Loucy (cell line): ENCODE data around the gene LTB.

ENCODE experiments used
- H2AFZ ChIP-seq: fragments of 200-600 bp; sonication (generic); 2 replicates; pipeline ENCODE4 v1.6.0; 2016; ENCODE audit warnings: antibody characterized with exemption, mild to moderate bottlenecking, low read length, moderate library complexity
- H3F3A ChIP-seq: fragments of 200-600 bp; 2 replicates; pipeline ENCODE4 v1.6.0; 2016; ENCODE audit warnings: antibody characterized with exemption, low read depth, mild to moderate bottlenecking
- H3K27me3 ChIP-seq: fragments of 200-600 bp; sonication (generic); 2 replicates; pipeline ENCODE4 v1.6.1; 2014; ENCODE audit warnings: low read length, mild to moderate bottlenecking; ENCODE audit not compliant: insufficient read depth, poor library complexity, severe bottlenecking
- H3K36me3 ChIP-seq: fragments of 200-600 bp; sonication (generic); 2 replicates; pipeline ENCODE4 v1.6.1; 2016; ENCODE audit warnings: low read length; ENCODE audit not compliant: insufficient read depth
- H3K4me1 ChIP-seq: fragments of 200-600 bp; sonication (generic); 2 replicates; pipeline ENCODE4 v1.5.1; 2014; ENCODE audit warnings: low read length, mild to moderate bottlenecking; ENCODE audit not compliant: insufficient read depth, poor library complexity, severe bottlenecking
- H3K4me2 ChIP-seq: fragments of 200-600 bp; sonication (generic); 2 replicates; pipeline ENCODE4 v1.6.0; 2014; ENCODE audit warnings: antibody characterized with exemption, low read length, low read depth, mild to moderate bottlenecking; ENCODE audit not compliant: poor library complexity, severe bottlenecking
- H3K4me3 ChIP-seq: fragments of 200-600 bp; sonication (generic); 2 replicates; pipeline ENCODE4 v1.5.1; 2014; ENCODE audit warnings: low read length, mild to moderate bottlenecking, mixed read lengths; ENCODE audit not compliant: poor library complexity, severe bottlenecking
- H3K79me2 ChIP-seq: fragments of 200-600 bp; sonication (generic); 2 replicates; pipeline ENCODE4 v1.6.1; 2014; ENCODE audit warnings: low read length; ENCODE audit not compliant: insufficient read depth
- H3K9ac ChIP-seq: fragments of 200-600 bp; sonication (generic); 2 replicates; pipeline ENCODE4 v1.6.0; 2014; ENCODE audit warnings: mild to moderate bottlenecking, low read depth, low read length, moderate library complexity; ENCODE audit not compliant: poor library complexity, severe bottlenecking
- H3K9me2 ChIP-seq: fragments of 200-600 bp; sonication (generic); replicated peaks from 2 replicates; pipeline ENCODE4 v1.6.1; 2016; ENCODE audit warnings: low read depth, low read length, mixed read lengths
- H3K9me3 ChIP-seq: fragments of 200-600 bp; sonication (generic); 2 replicates; pipeline ENCODE4 v1.6.1; 2014; ENCODE audit warnings: mild to moderate bottlenecking, antibody characterized with exemption, low read length, low read depth; ENCODE audit not compliant: insufficient read depth
- H4K20me1 ChIP-seq: fragments of 200-600 bp; sonication (generic); 2 replicates; pipeline ENCODE4 v1.6.0; 2014; ENCODE audit warnings: antibody characterized with exemption, low read length, mild to moderate bottlenecking; ENCODE audit not compliant: insufficient read depth, poor library complexity, severe bottlenecking
- EZH2phosphoT487 ChIP-seq: fragments of 200-600 bp; IDR thresholded peaks from 2 replicates; pipeline ENCODE4 v1.6.1; 2018; ENCODE audit warnings: antibody characterized with exemption, mild to moderate bottlenecking, moderate library complexity, borderline replicate concordance
- TF ChIP-seq, protein P1 (sequence below): fragments of 200-600 bp; sonication (generic); conservative IDR thresholded peaks from 2 replicates; pipeline ENCODE4 v1.5.1; 2014; ENCODE audit warnings: mild to moderate bottlenecking, antibody characterized with exemption, low read length

LTB gene

DNA sequence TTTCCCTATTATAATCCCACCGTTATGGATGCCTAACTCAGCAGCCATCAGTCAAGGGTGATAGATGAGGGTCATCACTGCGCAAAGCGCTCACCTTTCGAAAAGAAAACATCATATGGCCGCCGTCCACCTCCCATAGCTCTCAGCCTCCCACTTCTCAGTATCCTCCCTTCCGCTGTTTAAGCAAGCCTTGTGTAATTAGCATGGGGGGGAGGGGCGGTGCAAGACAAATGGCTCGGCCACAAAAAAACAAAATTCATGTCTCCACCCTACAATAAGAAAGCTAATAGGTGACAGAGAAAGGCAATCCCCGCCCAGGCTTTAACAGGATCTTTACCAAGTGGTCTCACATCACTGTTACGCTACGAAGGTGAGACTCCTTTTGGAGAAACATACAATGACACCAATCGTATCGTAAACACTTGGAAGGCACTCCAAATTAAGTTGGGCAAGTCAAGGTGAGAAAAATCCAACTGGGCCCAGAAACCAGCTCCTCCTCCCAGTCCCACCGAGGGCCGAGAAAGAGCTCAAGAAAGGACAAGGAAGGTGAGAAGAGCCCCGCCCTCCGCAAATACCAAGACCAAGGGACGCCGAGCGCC is 41.1 kb downstream of the LTB start:
- Histone ChIP-seq H3K9me2 (no peaks in the 10 kb centered on the region), H3K27me3 (peaks cover 13% of the 10 kb centered on the region), H3K36me3 (peaks cover 42% of the 10 kb centered on the region), H2AFZ (no peak overlapping the region), H4K20me1 (peaks cover 59% of the 10 kb centered on the region), H3K4me1 (peaks cover 38% of the 10 kb centered on the region), H3K9me3 (no peaks in the 10 kb centered on the region), H3K4me3 (peak overlapping the region; percentile 94), H3K79me2 (peaks cover 87% of the 10 kb centered on the region), H3F3A (no peaks in the 10 kb centered on the region; the same call in 1 of the 2 replicates), H3K4me2 (peak overlapping the region; percentile 98), H3K9ac (peak overlapping the region; percentile 99)
- TF ChIP-seq EZH2phosphoT487: no peak

DNA sequence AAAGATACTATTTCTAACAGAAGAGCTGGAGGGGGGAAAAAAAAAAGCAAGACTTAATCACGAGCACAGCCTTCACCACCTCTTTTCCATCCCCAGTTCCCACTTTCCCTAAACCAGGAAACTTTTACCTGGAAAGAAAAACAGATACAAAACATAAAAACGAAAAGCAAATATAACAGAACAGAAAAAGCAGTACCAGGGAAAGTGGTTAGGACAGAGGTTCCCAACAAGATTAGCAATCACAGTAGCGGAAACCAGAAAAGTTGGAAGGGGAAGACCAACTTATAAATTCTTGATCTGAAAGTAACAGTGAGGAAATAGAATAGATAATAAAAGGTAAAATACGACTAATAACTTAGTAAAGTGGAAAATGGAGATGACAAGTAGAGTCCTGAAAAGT is 41.6 kb downstream of the LTB start:
- Histone ChIP-seq H3K79me2 (peaks cover 87% of the 10 kb centered on the region), H3K4me3 (peak overlapping the region; percentile 94), H4K20me1 (peaks cover 65% of the 10 kb centered on the region), H3K4me1 (peaks cover 39% of the 10 kb centered on the region), H3K27me3 (peaks cover 13% of the 10 kb centered on the region), H3K36me3 (peaks cover 47% of the 10 kb centered on the region), H3K9me3 (no peaks in the 10 kb centered on the region), H3K9me2 (no peaks in the 10 kb centered on the region), H3F3A (no peaks in the 10 kb centered on the region; the same call in 1 of the 2 replicates), H3K9ac (peak overlapping the region; percentile 99), H3K4me2 (peak overlapping the region; percentile 98), H2AFZ (no peak overlapping the region)
- TF ChIP-seq EZH2phosphoT487: no peak
- TF ChIP-seq, protein P1, sequence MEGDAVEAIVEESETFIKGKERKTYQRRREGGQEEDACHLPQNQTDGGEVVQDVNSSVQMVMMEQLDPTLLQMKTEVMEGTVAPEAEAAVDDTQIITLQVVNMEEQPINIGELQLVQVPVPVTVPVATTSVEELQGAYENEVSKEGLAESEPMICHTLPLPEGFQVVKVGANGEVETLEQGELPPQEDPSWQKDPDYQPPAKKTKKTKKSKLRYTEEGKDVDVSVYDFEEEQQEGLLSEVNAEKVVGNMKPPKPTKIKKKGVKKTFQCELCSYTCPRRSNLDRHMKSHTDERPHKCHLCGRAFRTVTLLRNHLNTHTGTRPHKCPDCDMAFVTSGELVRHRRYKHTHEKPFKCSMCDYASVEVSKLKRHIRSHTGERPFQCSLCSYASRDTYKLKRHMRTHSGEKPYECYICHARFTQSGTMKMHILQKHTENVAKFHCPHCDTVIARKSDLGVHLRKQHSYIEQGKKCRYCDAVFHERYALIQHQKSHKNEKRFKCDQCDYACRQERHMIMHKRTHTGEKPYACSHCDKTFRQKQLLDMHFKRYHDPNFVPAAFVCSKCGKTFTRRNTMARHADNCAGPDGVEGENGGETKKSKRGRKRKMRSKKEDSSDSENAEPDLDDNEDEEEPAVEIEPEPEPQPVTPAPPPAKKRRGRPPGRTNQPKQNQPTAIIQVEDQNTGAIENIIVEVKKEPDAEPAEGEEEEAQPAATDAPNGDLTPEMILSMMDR: no peak

DNA sequence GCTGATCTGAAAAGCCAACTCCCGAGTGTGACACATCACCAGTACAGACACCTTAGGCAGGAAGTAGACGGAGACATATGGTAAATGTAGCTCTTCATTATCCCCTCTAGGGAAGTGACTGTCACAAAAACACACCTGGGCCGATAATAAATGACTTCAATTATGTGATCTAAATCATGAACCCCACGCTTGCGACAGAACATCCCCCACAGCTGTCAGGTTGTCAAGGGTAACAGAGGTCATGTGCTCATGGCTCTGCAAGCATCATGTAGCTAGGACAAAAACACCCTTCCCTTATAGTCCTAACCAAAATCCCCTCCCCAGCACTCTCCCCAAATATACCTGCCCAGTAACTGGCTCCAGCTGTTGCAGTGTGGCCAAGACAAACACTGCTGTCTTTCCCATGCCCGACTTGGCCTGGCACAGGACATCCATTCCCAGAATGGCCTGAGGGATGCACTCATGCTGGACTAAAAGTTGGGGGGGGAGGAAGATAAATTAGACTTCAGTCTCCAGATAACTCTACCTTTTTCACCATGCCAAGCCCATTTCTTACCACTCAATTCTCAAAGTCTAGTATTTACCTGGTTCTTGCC is 43.3 kb downstream of the LTB start:
- Histone ChIP-seq H3K9ac (peak overlapping the region; percentile 99), H3K4me1 (peaks cover 48% of the 10 kb centered on the region), H3K4me3 (peak overlapping the region; percentile 94), H3K4me2 (peak overlapping the region; percentile 98), H3F3A (no peaks in the 10 kb centered on the region; the same call in 1 of the 2 replicates), H3K9me2 (no peaks in the 10 kb centered on the region), H3K36me3 (peaks cover 64% of the 10 kb centered on the region), H2AFZ (no peak overlapping the region), H3K9me3 (no peaks in the 10 kb centered on the region), H4K20me1 (peaks cover 82% of the 10 kb centered on the region), H3K79me2 (peaks cover 96% of the 10 kb centered on the region), H3K27me3 (peaks cover 13% of the 10 kb centered on the region)
- TF ChIP-seq EZH2phosphoT487: no peak
- TF ChIP-seq, protein P1: no peak
